ENCODE measurements around the gene EMC6. TPM values are rescaled to one million over a fixed set of nuclear protein-coding genes. Genes with fewer than 3 reads are reported as not detected.

Gene EMC6
- total RNA-seq, 4 donors from 2014 or later: 15.8 to 38.2 (median 23.6) TPM

- Histone ChIP-seq H3K4me3 (no peak overlapping the region), H3K9me3 (no peaks in the 10 kb centered on the region), H3K27me3 (no peaks in the 10 kb centered on the region), H3K27ac (replicated peaks in 1 of 4) (no peak overlapping the region), H3K36me3 (peaks cover 0 to 34% (median 14%) of the 10 kb centered on the region in 4 donors), H3K4me1 (peaks cover 21 to 40% (median 33%) of the 10 kb centered on the region in 4 donors)
- intact Hi-C loops (cut with DNase I): no loop called here
- no peak for DNase-seq (ENCODE audit: extremely low spot score)
- TF ChIP-seq, protein P1, sequence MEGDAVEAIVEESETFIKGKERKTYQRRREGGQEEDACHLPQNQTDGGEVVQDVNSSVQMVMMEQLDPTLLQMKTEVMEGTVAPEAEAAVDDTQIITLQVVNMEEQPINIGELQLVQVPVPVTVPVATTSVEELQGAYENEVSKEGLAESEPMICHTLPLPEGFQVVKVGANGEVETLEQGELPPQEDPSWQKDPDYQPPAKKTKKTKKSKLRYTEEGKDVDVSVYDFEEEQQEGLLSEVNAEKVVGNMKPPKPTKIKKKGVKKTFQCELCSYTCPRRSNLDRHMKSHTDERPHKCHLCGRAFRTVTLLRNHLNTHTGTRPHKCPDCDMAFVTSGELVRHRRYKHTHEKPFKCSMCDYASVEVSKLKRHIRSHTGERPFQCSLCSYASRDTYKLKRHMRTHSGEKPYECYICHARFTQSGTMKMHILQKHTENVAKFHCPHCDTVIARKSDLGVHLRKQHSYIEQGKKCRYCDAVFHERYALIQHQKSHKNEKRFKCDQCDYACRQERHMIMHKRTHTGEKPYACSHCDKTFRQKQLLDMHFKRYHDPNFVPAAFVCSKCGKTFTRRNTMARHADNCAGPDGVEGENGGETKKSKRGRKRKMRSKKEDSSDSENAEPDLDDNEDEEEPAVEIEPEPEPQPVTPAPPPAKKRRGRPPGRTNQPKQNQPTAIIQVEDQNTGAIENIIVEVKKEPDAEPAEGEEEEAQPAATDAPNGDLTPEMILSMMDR (IDR thresholded peaks at IDR 0.05): no peak
- TF ChIP-seq EP300 (IDR thresholded peaks at IDR 0.05) (no peak), POLR2A (IDR thresholded peaks at IDR 0.05; ENCODE audit: low read depth) (no peak), POLR2AphosphoS5 (IDR thresholded peaks at IDR 0.05) (no peak)
- 91% methylated on average over 15 of the region's 16 CpGs for WGBS
Observed at GRCh38 chr17:3656755-3657587, 11.6 kb upstream of the EMC6 start.

- H3K4me3 ChIP-seq: no peak overlapping the region
- no peaks in the 10 kb centered on the region for H3K9me3 ChIP-seq
- no peaks in the 10 kb centered on the region for H3K27me3 ChIP-seq
- no peak for TF ChIP-seq POLR2A (IDR thresholded peaks at IDR 0.05; ENCODE audit: low read depth)
- TF ChIP-seq POLR2AphosphoS5 (IDR thresholded peaks at IDR 0.05): no peak
- TF ChIP-seq, protein P1 (IDR thresholded peaks at IDR 0.05): no peak
- no peak for TF ChIP-seq EP300 (IDR thresholded peaks at IDR 0.05)
- H3K4me1 ChIP-seq: peaks cover 21 to 40% (median 33%) of the 10 kb centered on the region in 4 donors
- H3K27ac ChIP-seq (replicated peaks in 1 of 4): no peak overlapping the region
- H3K36me3 ChIP-seq: peaks cover 0 to 39% (median 19%) of the 10 kb centered on the region in 4 donors
- DNase-seq (ENCODE audit: extremely low spot score): no peak
- WGBS: 78% methylated on average over 7 of the region's 7 CpGs
- intact Hi-C loops (cut with DNase I): no loop called here
Observed at GRCh38 chr17:3657588-3657869, 11.1 kb upstream of the EMC6 start.

DNA sequence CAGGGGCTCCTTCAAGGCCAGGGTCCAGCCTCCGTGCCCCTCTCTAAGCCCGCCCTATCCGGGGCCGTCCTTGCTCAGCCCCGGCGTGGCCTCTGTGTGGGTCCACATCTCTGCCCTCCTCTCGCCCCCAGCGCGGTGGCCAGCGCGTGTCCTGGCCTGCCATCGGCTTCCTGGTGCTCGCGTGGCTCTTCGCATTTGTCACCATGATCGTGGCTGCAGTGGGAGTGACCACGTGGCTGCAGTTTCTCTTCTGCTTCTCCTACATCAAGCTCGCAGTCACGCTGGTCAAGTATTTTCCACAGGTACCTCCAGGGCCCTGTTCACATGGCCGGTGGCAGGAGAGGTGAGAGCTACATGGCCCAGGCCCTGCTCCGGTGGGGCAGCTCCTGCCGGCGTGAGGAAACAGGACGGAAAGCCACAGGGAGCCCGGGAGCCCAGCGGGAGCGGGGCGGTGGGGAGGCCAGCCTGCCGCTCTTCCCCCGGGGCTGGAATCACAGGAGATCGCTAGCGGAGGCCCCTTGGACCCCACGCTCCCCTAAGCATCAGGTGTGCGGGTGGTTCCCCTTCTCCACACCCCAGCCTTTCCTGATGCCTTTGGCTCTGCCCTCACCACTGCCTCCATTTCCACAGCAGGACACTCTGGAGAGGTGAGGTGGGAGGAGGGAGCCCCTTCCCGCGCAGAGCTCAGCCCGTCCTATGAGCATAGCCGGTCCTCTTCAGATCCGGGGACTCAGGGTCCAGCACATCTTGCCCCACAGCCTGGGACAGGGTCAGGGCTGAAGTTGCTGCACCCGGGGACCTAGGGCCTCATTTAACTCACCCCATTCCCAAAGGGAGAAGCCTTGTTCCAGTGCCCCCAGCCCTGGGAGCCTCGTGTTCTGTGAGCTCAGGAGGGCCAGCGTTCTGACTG is 10.5 kb upstream of the EMC6 start:
- Histone ChIP-seq H3K27me3 (no peaks in the 10 kb centered on the region), H3K36me3 (peaks cover 1 to 45% (median 25%) of the 10 kb centered on the region in 4 donors), H3K27ac (replicated peaks in 1 of 4) (peak overlapping the region; percentile 72 to 87 (median 78)), H3K4me1 (peaks cover 21 to 40% (median 33%) of the 10 kb centered on the region in 4 donors), H3K9me3 (no peaks in the 10 kb centered on the region), H3K4me3 (no peak overlapping the region)
- intact Hi-C loops (cut with DNase I): no loop called here
- TF ChIP-seq, protein P1 (IDR thresholded peaks at IDR 0.05): no peak
- TF ChIP-seq POLR2A (IDR thresholded peaks at IDR 0.05; ENCODE audit: low read depth) (no peak), EP300 (IDR thresholded peaks at IDR 0.05) (no peak), POLR2AphosphoS5 (IDR thresholded peaks at IDR 0.05) (no peak)
- WGBS: 91% methylated on average over 34 of the region's 42 CpGs
- DNase-seq (ENCODE audit: extremely low spot score): no peak

DNA sequence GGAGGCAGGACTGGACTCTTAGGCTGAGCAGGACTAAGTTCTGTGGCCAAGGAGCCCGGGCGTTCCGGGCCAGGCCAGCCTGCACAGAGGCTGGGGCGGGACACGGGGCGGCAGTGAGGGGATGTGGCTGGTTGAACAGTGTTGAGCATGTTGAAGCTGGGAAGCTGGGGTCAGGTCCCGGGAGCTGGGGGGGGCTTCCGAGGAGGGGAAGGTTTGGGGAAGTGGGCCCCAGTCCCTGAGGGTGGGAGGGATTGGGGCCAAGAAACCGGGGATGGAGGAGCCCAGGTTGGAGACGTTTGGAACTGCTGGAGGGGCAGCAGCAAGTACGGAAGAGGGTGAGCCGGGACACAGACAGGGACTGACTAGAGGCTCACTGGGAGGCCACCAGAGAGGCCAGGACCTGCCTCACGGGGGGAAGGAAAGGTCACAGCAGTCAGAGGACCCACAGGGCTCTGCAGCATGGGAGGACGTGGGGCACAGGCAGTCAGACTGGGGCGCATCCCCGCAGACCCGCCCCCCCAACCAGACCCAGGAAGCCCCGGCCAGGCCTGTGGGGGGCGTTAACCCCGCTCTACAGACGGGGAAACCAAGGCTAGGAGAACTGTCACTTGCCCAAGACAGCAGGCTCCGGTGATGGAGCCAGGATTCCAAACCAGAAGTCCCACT is 9.7 kb upstream of the EMC6 start:
- Histone ChIP-seq H3K4me3 (peak overlapping the region in 1 of 4 donors; percentile 5), H3K27ac (replicated peaks in 1 of 4) (peak overlapping the region; percentile 72 to 87 (median 78)), H3K36me3 (peaks cover 9 to 53% (median 33%) of the 10 kb centered on the region in 4 donors), H3K4me1 (peaks cover 21 to 40% (median 33%) of the 10 kb centered on the region in 4 donors), H3K9me3 (no peaks in the 10 kb centered on the region), H3K27me3 (no peaks in the 10 kb centered on the region)
- intact Hi-C loops (cut with DNase I): no loop called here
- DNase-seq (ENCODE audit: extremely low spot score): no peak
- TF ChIP-seq EP300 (IDR thresholded peaks at IDR 0.05) (no peak), POLR2AphosphoS5 (IDR thresholded peaks at IDR 0.05) (no peak), POLR2A (IDR thresholded peaks at IDR 0.05; ENCODE audit: low read depth) (no peak)
- TF ChIP-seq, protein P1 (IDR thresholded peaks at IDR 0.05): no peak
- WGBS: 74% methylated on average over 18 of the region's 22 CpGs

Data from esophagus muscularis mucosa (tissue), 4 donors.